VCaP (cell line): ENCODE data around the gene TGM2.
A peak's percentile ranks its signal among the peaks of the same experiment; 100 is the strongest.

ENCODE experiments used
- H3K27ac ChIP-seq: fragments of 450-650 bp; 2 replicates; pipeline ENCODE4 v1.5.1; 2017
- TF ChIP-seq, protein P1 (sequence below): fragments of 450-650 bp; conservative IDR thresholded peaks from 2 replicates; pipeline ENCODE4 v1.5.1; 2017; ENCODE audit warnings: mild to moderate bottlenecking, moderate library complexity

The TGM2 gene

DNA sequence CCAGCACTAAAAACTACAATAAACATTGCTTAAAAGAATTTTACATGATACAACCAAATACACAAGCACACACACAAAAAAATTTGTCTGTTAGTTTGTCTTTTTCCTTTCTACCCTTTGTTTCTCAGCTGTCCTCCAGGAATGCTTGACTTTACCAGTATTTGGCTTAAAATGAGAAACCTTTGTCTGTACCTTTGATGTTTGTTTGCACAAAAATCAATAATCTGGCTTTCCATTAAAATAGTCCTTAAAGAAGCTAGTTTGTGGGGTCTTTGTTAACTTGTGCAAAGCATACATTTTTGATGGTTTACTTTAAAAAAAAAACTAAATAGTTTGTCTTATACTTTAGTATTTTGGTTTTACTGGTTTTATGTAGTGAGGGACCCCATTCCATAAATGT lies 82.2 kb downstream of the TGM2 start:
- H3K27ac ChIP-seq, result peak overlapping the region; percentile 73
- TF ChIP-seq, protein P1, sequence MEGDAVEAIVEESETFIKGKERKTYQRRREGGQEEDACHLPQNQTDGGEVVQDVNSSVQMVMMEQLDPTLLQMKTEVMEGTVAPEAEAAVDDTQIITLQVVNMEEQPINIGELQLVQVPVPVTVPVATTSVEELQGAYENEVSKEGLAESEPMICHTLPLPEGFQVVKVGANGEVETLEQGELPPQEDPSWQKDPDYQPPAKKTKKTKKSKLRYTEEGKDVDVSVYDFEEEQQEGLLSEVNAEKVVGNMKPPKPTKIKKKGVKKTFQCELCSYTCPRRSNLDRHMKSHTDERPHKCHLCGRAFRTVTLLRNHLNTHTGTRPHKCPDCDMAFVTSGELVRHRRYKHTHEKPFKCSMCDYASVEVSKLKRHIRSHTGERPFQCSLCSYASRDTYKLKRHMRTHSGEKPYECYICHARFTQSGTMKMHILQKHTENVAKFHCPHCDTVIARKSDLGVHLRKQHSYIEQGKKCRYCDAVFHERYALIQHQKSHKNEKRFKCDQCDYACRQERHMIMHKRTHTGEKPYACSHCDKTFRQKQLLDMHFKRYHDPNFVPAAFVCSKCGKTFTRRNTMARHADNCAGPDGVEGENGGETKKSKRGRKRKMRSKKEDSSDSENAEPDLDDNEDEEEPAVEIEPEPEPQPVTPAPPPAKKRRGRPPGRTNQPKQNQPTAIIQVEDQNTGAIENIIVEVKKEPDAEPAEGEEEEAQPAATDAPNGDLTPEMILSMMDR, result no peak

DNA sequence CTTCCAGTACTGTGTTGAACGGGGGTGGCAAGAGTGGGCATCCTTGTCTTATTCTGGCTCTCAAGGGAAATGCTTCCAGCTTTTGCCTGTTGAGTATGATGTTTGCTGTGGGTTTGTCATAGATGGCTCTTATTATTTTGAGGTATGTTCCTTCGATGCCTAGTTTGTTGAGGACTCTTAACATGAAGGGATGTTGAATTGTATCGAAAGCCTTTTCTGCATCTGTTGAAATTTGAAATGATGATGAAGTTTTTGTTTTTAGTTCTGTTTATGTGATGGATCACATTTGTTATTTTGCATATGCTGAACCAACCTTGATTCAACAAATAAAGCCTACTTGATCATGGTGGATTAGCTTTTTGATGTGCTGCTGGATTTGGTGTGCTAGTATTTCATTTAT lies 83.5 kb downstream of the TGM2 start:
- H3K27ac ChIP-seq, result no peak overlapping the region
- TF ChIP-seq, protein P1, result no peak

DNA sequence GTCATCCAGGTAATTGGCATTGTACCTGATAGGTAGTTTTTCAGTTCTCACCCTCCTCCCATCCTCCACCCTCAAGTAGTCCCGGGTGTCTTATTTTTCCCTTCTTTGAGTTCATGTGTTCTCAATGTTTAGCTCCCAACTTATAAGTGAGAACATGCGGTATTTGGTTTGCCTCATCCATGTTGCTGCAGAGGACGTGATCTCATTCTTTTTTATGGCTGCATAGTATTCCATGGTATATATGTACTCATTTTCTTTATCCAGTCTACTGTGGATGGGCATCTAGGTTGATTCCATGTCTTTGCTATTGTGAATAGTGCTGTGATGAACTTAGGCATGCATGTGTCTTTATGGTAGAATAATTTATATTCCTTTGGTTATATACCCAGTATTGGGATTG lies 85.7 kb downstream of the TGM2 start:
- TF ChIP-seq, protein P1, result no peak
- no peak overlapping the region for H3K27ac ChIP-seq

DNA sequence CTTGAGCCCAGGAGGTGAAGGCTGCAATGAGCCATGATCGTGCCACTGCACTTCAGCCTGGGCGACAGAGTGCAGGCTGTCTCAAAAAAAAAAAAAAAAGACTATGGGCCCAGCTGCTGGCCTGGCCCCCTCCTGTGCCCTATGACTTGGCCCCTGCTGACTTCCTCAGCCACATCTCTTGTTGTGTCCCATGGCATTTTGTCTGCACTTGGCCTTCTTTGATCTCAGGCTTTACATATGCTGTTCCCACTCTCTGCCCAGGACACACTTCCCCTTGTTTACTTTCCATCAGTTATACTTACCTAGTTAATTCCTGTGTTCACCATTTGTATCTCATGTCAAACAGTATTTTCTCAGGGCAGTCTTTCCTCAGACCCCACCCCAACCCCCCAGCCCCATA lies 87.0 kb downstream of the TGM2 start:
- TF ChIP-seq, protein P1, result no peak

More for the DNA sequence above, 87.0 kb downstream of the TGM2 start:
- H3K27ac ChIP-seq, result peak overlapping the region; percentile 25
